NK-92 treated with Interleukin-12 subunit alpha and Interleukin-12 subunit beta, amount 100 ng/mL, for 24 hours (cell line): ENCODE data around the gene PKD2L1.
"Not testable (repeated sequence)": the region's sequence is repeated elsewhere in the genome, so short reads cannot be mapped to it uniquely, and the experiment has no call there.

ENCODE experiments used
- DNase-seq: peaks from one replicate; lab custom pipeline; 2025; lab: John Stamatoyannopoulos, UW

The PKD2L1 gene

GRCh38 chr10:100286051-100287033 lies 43.7 kb downstream of the PKD2L1 start, which contains the start of gene BLOC1S2:
BLOC1S2 (minus strand) TSS chr10:100286680; CDS start chr10:100286659, 21 bp downstream.
- DNase-seq: peak; percentile 77

GRCh38 chr10:100285326-100285725 lies 44.7 kb downstream of the PKD2L1 start:
- not testable (repeated sequence) for DNase-seq

- DNase-seq: no peak
These were observed 47.1 kb downstream of the PKD2L1 start for GRCh38 chr10:100282907-100283306.

- DNase-seq: not testable (repeated sequence)
These were observed 53.1 kb downstream of the PKD2L1 start for GRCh38 chr10:100276971-100277370.

- peak; percentile 59 for DNase-seq
These were observed 62.6 kb downstream of the PKD2L1 start, which contains the start of gene CWF19L1 for GRCh38 chr10:100267239-100268104. CWF19L1 (minus strand) TSS chr10:100267638; CDS start chr10:100267593, 45 bp downstream.

- no peak for DNase-seq
These were observed 64.1 kb downstream of the PKD2L1 start for GRCh38 chr10:100265821-100266485.

- no peak for DNase-seq
These were observed 75.8 kb downstream of the PKD2L1 start for GRCh38 chr10:100254191-100254590.

GRCh38 chr10:100253041-100253440 lies 77.0 kb downstream of the PKD2L1 start:
- DNase-seq: no peak

- DNase-seq: no peak
These were observed 81.2 kb downstream of the PKD2L1 start for GRCh38 chr10:100248820-100249219.

- no peak for DNase-seq
These were observed 84.4 kb downstream of the PKD2L1 start for GRCh38 chr10:100245484-100246220.

GRCh38 chr10:100239851-100240250 lies 90.2 kb downstream of the PKD2L1 start:
- no peak for DNase-seq

GRCh38 chr10:100238429-100238828 lies 91.6 kb downstream of the PKD2L1 start:
- DNase-seq: no peak
